ENCODE data around the gene ZNF691.

The ZNF691 gene

DNA sequence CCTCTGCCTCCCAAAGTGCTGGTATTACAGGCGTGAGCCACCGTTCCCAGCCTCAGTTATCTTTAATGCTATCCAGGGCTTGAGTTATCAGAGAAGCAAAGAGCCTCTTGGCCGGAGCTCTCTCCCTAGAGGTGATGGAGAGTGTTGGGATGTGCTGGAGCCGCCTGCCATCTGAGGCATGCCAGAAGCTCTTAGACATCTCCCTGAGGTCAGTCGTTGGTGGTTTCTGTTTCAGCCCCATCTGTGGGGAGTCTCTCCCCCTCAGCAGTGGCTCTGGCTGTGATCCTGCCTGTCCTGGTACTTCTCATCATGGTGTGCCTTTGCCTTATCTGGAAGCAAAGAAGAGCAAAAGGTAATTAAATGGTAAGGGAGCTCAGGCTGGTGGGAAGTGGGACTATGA lies 11.6 kb upstream of the ZNF691 start:
- Histone ChIP-seq H3K9me3 (ENCODE audit: control insufficient read depth, low read length) (no peaks in the 10 kb centered on the region), H3K4me3 (ENCODE audit: low read length) (no peak overlapping the region), H3K4me1 (ENCODE audit: control insufficient read depth, insufficient read depth, low read length) (no peaks in the 10 kb centered on the region), H3K9ac (ENCODE audit: low read length) (no peak overlapping the region), H3K36me3 (ENCODE audit: control insufficient read depth, insufficient read depth, low read length, severe bottlenecking) (peaks cover 53% of the 10 kb centered on the region), H3K27me3 (replicated peaks; ENCODE audit: control insufficient read depth, insufficient read depth, low read length) (no peaks in the 10 kb centered on the region)
- no peak for DNase-seq (ENCODE audit: low read depth)

DNA sequence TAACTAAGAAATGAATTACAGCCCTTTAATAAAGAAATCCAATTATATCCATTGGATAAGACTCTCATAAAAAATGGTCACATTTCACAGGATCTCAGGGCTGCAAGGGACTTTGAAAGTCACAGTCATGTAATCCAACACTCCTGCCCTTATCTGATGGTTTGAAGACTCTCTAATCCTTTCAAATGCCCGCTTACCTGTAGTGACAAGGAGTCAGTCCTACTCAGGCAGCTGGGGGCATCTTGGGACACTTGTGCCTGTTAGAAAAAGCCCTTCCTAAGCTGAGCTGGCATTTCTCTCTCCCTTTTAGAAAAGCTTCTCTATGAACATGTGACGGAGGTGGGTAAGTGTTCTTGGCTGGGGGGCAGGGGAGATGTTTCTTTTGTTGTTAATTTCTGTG lies 11.0 kb upstream of the ZNF691 start:
- no peak overlapping the region for H3K9ac ChIP-seq (ENCODE audit: low read length)
- no peaks in the 10 kb centered on the region for H3K4me1 ChIP-seq (ENCODE audit: control insufficient read depth, insufficient read depth, low read length)
- H3K36me3 ChIP-seq (ENCODE audit: control insufficient read depth, insufficient read depth, low read length, severe bottlenecking), result peaks cover 53% of the 10 kb centered on the region
- no peaks in the 10 kb centered on the region for H3K27me3 ChIP-seq (replicated peaks; ENCODE audit: control insufficient read depth, insufficient read depth, low read length)
- no peak for DNase-seq (ENCODE audit: low read depth)
- H3K4me3 ChIP-seq (ENCODE audit: low read length), result no peak overlapping the region
- no peaks in the 10 kb centered on the region for H3K9me3 ChIP-seq (ENCODE audit: control insufficient read depth, low read length)

- Histone ChIP-seq H3K36me3 (ENCODE audit: control insufficient read depth, insufficient read depth, low read length, severe bottlenecking) (peaks cover 62% of the 10 kb centered on the region), H3K27me3 (replicated peaks; ENCODE audit: control insufficient read depth, insufficient read depth, low read length) (no peaks in the 10 kb centered on the region), H3K9ac (ENCODE audit: low read length) (no peak overlapping the region), H3K9me3 (ENCODE audit: control insufficient read depth, low read length) (no peaks in the 10 kb centered on the region), H3K4me1 (ENCODE audit: control insufficient read depth, insufficient read depth, low read length) (no peaks in the 10 kb centered on the region), H3K4me3 (ENCODE audit: low read length) (no peak overlapping the region)
- no peak for DNase-seq (ENCODE audit: low read depth)
Measured at GRCh38 chr1:42837709-42838108, 8.7 kb upstream of the ZNF691 start.

- H3K36me3 ChIP-seq (ENCODE audit: control insufficient read depth, insufficient read depth, low read length, severe bottlenecking), result peaks cover 70% of the 10 kb centered on the region
- no peaks in the 10 kb centered on the region for H3K27me3 ChIP-seq (replicated peaks; ENCODE audit: control insufficient read depth, insufficient read depth, low read length)
- H3K9me3 ChIP-seq (ENCODE audit: control insufficient read depth, low read length), result no peaks in the 10 kb centered on the region
- H3K4me3 ChIP-seq (ENCODE audit: low read length), result no peak overlapping the region
- H3K9ac ChIP-seq (ENCODE audit: low read length), result no peak overlapping the region
- H3K4me1 ChIP-seq (ENCODE audit: control insufficient read depth, insufficient read depth, low read length), result no peaks in the 10 kb centered on the region
- no peak for DNase-seq (ENCODE audit: low read depth)
Measured at GRCh38 chr1:42838482-42839190, 7.8 kb upstream of the ZNF691 start.

- Histone ChIP-seq H3K36me3 (ENCODE audit: control insufficient read depth, insufficient read depth, low read length, severe bottlenecking) (peaks cover 52% of the 10 kb centered on the region), H3K9ac (ENCODE audit: low read length) (no peak overlapping the region), H3K4me3 (ENCODE audit: low read length) (no peak overlapping the region), H3K9me3 (ENCODE audit: control insufficient read depth, low read length) (no peaks in the 10 kb centered on the region), H3K27me3 (replicated peaks; ENCODE audit: control insufficient read depth, insufficient read depth, low read length) (no peaks in the 10 kb centered on the region), H3K4me1 (ENCODE audit: control insufficient read depth, insufficient read depth, low read length) (peaks cover 19% of the 10 kb centered on the region)
- no peak for DNase-seq (ENCODE audit: low read depth)
Measured at GRCh38 chr1:42841010-42841409, 5.4 kb upstream of the ZNF691 start.

GRCh38 chr1:42841440-42842147 lies 4.8 kb upstream of the ZNF691 start:
- Histone ChIP-seq H3K9me3 (ENCODE audit: control insufficient read depth, low read length) (no peaks in the 10 kb centered on the region), H3K4me1 (ENCODE audit: control insufficient read depth, insufficient read depth, low read length) (peaks cover 19% of the 10 kb centered on the region), H3K4me3 (ENCODE audit: low read length) (no peak overlapping the region), H3K9ac (ENCODE audit: low read length) (no peak overlapping the region), H3K27me3 (replicated peaks; ENCODE audit: control insufficient read depth, insufficient read depth, low read length) (no peaks in the 10 kb centered on the region), H3K36me3 (ENCODE audit: control insufficient read depth, insufficient read depth, low read length, severe bottlenecking) (peaks cover 49% of the 10 kb centered on the region)
- DNase-seq (ENCODE audit: low read depth), result no peak

GRCh38 chr1:42844592-42845140 lies 1.7 kb upstream of the ZNF691 start:
- peak; percentile 36 for DNase-seq (ENCODE audit: low read depth)
- H3K4me1 ChIP-seq (ENCODE audit: control insufficient read depth, insufficient read depth, low read length), result peaks cover 28% of the 10 kb centered on the region

GRCh38 chr1:42845193-42845592 lies 1.2 kb upstream of the ZNF691 start:
- peaks cover 34% of the 10 kb centered on the region for H3K36me3 ChIP-seq (ENCODE audit: control insufficient read depth, insufficient read depth, low read length, severe bottlenecking)
- peak overlapping the region; percentile 89 for H3K4me3 ChIP-seq (ENCODE audit: low read length)
- H3K9me3 ChIP-seq (ENCODE audit: control insufficient read depth, low read length), result no peaks in the 10 kb centered on the region
- H3K27me3 ChIP-seq (replicated peaks; ENCODE audit: control insufficient read depth, insufficient read depth, low read length), result no peaks in the 10 kb centered on the region
- H3K4me1 ChIP-seq (ENCODE audit: control insufficient read depth, insufficient read depth, low read length), result peaks cover 28% of the 10 kb centered on the region
- no peak overlapping the region for H3K9ac ChIP-seq (ENCODE audit: low read length)
- DNase-seq (ENCODE audit: low read depth), result no peak

More at GRCh38 chr1:42844592-42845140, 1.7 kb upstream of the ZNF691 start:
- Histone ChIP-seq H3K36me3 (ENCODE audit: control insufficient read depth, insufficient read depth, low read length, severe bottlenecking) (peaks cover 38% of the 10 kb centered on the region), H3K4me3 (ENCODE audit: low read length) (peak overlapping the region; percentile 2), H3K9ac (ENCODE audit: low read length) (no peak overlapping the region), H3K9me3 (ENCODE audit: control insufficient read depth, low read length) (no peaks in the 10 kb centered on the region), H3K27me3 (replicated peaks; ENCODE audit: control insufficient read depth, insufficient read depth, low read length) (no peaks in the 10 kb centered on the region)

DNA sequence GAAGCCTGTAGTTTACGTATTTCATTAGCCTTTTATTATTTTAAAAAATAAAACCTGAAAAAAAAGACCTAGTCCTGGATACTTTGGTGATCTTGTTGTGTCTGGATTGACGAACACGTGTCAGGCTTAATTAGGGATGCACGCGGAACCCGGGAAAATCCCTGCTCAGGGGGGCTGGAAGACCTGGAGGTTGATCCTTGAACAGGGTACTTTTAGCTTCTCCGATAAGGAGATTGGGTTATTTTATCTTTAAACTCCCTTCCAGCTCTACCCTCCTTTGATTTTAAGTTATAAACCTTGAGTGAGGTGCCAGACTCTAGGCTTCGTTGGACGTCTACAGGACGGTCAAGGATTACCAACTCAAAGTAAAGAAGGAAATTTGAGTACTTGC lies 552 bp upstream of the ZNF691 start:
- DNase-seq (ENCODE audit: low read depth), result no peak
- Histone ChIP-seq H3K36me3 (ENCODE audit: control insufficient read depth, insufficient read depth, low read length, severe bottlenecking) (peaks cover 38% of the 10 kb centered on the region), H3K9ac (ENCODE audit: low read length) (peak overlapping the region; percentile 60), H3K27me3 (replicated peaks; ENCODE audit: control insufficient read depth, insufficient read depth, low read length) (no peaks in the 10 kb centered on the region), H3K4me1 (ENCODE audit: control insufficient read depth, insufficient read depth, low read length) (peaks cover 28% of the 10 kb centered on the region), H3K9me3 (ENCODE audit: control insufficient read depth, low read length) (peaks cover under 1% of the 10 kb centered on the region), H3K4me3 (ENCODE audit: low read length) (peak overlapping the region; percentile 89)

DNA sequence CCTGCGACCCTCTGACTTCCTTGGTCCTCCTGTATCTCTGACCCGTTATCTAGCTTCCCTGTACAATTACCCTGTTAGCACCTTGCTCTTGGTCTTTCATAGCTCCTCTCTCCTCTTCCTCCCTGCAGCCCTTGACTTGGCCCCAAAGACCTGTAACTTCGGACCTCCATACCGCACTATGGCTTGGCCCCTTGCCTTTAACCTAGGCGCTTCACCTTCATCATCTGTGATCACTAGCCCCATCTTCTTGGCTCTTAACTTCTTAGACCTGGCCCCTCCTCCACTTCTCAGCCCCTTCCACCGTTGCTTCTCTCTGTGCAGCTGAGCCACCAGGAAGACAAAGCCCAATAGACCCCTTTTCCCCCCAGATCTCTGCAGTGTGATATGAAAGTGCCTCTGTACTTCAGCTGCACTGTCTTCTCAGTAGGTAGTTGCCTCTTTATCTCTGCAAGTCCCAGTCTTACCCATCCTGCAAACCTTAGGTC lies 740 bp downstream of the ZNF691 start:
- Histone ChIP-seq H3K27me3 (replicated peaks; ENCODE audit: control insufficient read depth, insufficient read depth, low read length) (no peaks in the 10 kb centered on the region), H3K4me3 (ENCODE audit: low read length) (peak overlapping the region; percentile 89), H3K4me1 (ENCODE audit: control insufficient read depth, insufficient read depth, low read length) (peaks cover 31% of the 10 kb centered on the region), H3K9ac (ENCODE audit: low read length) (peak overlapping the region; percentile 94), H3K36me3 (ENCODE audit: control insufficient read depth, insufficient read depth, low read length, severe bottlenecking) (peaks cover 36% of the 10 kb centered on the region), H3K9me3 (ENCODE audit: control insufficient read depth, low read length) (peaks cover 10% of the 10 kb centered on the region)
- DNase-seq (ENCODE audit: low read depth), result no peak

DNA sequence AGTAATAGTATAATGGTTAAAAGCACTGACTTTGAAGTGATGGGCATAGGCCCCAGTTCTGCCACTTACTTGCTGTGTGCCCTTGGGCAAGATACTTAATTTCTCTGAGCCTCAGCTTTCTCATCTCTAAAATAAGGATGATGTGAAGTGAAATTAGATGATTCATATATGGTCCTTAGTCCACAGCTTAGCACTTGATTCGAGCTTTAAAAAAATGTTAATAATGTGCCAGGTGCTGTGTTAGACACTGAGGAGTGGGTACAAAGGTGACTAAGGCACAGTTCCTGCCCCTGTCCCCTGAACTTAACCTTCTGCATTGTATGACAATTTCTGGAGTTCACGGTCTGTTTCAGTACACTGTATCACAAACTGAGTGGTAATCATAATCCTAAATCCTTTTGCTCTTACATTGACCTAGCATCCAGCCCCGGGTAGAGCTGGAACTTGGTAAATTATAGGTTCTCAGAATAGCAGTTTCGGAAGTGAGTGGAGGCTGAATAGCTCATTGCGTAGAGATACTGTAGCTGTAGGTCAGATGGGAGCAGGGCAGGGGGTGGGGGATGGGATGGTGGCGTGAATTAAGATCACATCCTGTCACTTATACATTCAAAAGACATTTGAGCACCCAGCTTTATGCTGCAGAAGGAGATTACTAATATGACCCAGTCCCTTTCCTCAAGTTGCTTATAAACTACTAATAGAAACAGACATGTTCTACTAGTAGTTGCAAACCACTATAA lies 1.5 kb downstream of the ZNF691 start:
- peaks cover 29% of the 10 kb centered on the region for H3K36me3 ChIP-seq (ENCODE audit: control insufficient read depth, insufficient read depth, low read length, severe bottlenecking)
- no peak for DNase-seq (ENCODE audit: low read depth)
- no peak overlapping the region for H3K9ac ChIP-seq (ENCODE audit: low read length)
- peaks cover 10% of the 10 kb centered on the region for H3K9me3 ChIP-seq (ENCODE audit: control insufficient read depth, low read length)
- H3K27me3 ChIP-seq (replicated peaks; ENCODE audit: control insufficient read depth, insufficient read depth, low read length), result no peaks in the 10 kb centered on the region
- H3K4me1 ChIP-seq (ENCODE audit: control insufficient read depth, insufficient read depth, low read length), result peaks cover 38% of the 10 kb centered on the region
- H3K4me3 ChIP-seq (ENCODE audit: low read length), result peak overlapping the region; percentile 89
